GM19043 (cell line): Measurements from ENCODE around the gene FUT8.

Experiments used
- ATAC-seq: cut with Tn5 transposase; IDR thresholded peaks from one replicate; pipeline ENCODE4 v1.9.1; 2021; ENCODE audit warnings: low read depth; ENCODE audit not compliant: unreplicated experiment

Gene FUT8

DNA sequence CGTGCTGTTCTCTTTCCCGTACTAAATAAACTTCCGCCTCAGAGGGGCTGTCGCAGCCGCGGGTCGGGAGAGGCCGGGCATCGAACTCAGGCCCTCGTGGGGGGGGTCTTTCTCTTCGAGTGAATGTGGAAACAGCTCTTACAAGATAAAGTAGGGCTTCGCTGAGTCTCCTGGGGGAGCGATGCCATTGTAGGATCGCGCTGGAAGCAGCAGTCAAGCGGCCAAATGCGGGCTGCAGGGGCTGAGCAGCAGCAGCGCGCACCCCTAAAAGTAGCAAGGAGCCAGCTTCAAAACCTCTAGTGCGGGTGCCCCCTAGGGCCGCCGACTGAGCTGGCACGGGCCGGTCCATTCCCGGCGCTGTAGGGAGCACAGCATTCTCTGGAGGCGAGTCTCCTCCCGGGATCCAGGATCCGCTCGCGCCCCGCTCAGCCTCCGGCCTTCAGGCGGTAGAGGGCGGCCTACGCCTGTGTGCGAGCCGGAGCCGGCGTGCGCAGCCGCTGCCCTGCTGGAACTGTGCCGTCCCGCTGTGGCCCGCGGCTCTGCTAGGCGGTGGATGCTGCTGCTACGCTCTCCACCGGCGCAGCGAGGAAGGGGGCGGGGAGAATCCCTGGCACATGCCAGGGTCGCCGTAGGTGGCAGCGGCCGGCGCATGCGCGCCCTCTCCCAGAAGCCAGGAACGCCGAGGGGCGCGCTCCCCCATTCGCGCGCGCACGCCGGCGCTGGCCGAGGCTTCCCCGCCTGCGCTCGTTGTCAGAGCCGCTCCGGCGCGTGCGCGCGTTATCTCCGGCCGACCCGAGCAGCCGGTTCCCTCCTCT is at the start of gene FUT8:
FUT8 (plus strand) TSS at position 699 of the 815 bp plus-strand sequence. CDS start 148,834 bp downstream, outside the sequence.
- peak; percentile 59 for ATAC-seq

DNA sequence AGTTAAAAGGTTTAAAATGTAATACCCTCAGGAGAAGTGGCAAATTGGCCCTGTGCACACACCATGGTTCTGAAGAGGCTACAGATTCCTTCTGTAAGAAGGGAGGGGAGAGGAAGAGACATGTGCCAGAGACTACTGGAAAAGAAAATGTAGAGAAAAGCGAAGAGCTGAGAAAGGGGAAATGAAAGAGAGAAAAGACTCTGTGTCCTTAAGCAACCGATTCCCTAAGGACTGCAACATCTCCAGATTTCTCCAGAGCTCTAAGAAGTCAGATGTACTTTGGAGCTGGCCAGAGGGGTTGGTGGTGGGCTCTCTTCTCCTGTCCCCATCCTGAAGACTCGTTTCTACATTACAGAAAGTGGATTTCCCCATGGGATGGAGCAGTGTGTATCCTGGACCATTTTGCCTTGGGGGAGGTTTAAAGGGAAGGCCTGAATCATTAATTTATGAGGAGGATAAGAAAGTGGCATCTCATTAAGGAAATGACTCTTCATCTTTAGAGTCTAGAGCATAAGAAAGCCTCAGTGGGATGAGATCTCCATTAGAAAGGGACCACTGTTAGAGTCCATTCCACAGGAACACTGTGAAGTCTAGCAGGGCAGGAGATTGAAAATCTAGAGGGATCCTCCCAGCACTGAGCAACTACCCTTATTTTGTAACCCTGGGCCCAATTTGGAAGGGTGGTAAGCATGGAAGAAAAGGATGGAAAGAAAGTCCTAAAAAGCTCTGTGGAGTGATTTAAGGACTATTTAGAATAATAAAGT is 45.5 kb upstream of the FUT8 start:
- no peak for ATAC-seq

DNA sequence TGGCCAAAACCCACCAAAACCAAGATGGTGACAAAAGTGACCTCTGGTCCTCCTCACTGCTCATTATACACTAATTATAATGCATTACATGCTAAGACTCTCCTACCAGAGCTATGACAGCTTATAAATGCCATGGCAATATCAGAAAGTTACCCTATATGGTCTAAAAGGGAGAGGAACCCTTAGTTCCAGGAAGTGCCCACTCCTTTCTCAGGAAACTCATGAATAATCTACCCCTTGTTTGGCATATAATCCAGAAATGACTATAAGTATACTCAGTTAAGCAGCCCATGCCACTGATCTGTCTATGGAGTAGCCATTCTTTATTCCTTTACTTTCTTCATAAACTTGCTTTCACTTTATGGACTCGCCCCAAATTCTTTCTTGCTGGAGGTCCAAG is 43.0 kb upstream of the FUT8 start:
- ATAC-seq: no peak

- no peak for ATAC-seq
These were observed 41.7 kb upstream of the FUT8 start for GRCh38 chr14:65370801-65371248.

DNA sequence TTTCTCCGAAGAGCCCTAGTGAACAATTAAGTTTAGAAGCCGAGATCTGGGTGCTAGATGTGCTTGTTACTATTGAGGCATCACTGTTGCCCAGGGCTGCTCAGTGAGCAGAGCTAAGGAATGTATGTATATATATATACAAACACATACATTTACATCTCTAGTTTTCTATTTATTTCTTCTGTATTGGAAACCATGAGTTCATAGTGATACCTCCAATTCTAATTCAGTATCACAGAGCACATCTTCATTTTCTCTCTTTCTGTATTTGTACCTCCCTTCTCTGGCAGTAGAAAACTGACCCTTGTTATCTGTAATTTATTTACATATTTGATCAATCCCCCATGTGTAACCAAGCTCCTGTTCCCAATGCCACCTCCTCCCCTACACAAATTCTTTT is 40.7 kb upstream of the FUT8 start:
- no peak for ATAC-seq

- no peak for ATAC-seq
These were observed 39.4 kb upstream of the FUT8 start for GRCh38 chr14:65373016-65373670.

DNA sequence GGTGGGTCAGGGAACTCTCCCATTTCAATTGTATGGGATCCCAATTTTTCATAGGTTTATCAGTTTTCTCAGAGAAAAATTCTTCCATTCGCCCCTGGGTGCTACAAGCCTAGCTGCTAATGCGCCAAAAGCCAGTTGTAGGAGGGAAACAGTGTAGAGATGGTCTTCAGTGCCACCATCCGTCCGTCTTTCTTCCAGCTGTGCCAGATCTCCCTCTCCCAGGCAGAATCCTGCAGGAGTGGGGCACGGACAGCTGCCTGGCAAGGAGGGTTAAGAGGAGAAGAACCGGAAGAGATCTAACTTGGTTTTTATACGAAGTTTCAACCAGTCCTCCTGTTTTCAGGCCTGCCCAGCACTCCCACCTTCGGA is 38.9 kb upstream of the FUT8 start:
- no peak for ATAC-seq

- no peak for ATAC-seq
These were observed 35.0 kb upstream of the FUT8 start for GRCh38 chr14:65377576-65377975.

DNA sequence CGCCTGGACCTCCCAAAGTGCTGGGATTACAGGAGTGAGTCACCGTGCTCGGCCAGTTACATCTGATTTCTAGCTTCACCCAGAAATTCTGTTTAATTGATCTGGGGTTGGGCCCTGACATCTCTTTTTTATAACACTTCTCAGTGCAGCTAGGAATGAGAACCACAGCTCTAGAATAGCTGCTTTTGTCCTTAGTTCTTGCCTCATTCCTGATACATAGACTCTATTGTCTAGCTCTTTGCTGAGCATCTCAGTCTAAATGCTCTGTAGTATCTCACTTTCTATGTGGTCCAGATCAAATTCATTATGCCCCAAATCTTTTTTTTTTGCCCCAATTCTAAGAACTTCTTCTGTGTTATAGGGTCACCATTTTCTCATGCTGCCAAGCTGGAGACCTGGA is 29.9 kb upstream of the FUT8 start:
- no peak for ATAC-seq

DNA sequence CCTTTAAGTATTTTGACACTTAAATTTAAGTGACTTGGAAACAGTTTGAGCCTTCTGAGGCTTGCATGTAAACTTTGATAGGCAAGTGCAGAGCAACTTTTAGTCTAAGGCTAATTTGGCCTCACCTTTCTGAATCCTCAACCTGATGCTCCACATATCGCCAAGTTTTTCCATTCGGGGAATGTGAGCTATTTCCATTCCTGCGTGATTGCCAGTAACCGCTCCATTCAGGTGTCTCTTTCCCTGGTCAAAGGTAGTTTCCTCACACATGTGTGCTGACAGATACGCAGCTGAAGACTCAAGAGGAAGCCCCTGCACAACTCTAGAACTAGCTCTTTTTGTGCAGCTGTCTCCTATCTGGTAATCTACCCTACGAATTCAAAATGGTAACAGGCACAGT is 25.4 kb upstream of the FUT8 start:
- no peak for ATAC-seq

DNA sequence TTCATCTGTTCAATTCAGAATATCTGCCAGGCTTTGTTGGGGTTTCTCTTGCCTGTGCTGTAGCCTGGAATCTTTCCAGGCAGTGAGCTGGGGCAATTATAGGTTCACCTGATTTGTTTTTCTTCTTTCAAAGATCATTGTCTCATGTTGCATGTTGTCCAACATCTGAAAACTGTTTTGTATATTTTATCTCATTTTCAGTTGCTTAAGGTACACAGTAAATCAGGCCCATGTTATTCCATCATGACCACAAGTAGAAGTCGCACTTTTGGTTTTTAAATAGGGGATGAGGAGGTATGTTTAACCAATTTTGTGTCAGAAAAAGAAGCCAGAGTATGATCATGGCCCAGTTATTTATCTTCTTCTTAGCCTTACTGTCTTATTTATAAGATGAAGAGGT is 24.9 kb upstream of the FUT8 start:
- ATAC-seq: no peak

DNA sequence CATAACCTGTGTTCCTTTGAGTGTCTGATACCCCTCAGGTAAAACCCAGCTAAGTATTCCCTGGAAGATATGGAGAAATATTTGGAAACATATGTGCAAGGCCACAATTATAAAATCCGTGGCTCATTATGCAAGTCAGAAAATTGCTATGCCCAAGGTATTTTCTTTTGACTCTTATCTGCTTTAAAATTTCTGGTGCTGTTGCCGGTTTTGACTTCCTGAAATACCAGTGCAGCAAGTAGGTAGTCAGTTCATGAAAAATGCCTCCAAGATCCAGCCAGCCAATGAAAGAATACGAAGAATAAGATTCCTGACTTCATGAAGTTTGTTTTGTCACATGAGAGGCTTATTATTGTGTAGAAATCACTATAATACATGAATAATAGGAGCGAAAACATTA is 20.2 kb upstream of the FUT8 start:
- ATAC-seq: no peak

DNA sequence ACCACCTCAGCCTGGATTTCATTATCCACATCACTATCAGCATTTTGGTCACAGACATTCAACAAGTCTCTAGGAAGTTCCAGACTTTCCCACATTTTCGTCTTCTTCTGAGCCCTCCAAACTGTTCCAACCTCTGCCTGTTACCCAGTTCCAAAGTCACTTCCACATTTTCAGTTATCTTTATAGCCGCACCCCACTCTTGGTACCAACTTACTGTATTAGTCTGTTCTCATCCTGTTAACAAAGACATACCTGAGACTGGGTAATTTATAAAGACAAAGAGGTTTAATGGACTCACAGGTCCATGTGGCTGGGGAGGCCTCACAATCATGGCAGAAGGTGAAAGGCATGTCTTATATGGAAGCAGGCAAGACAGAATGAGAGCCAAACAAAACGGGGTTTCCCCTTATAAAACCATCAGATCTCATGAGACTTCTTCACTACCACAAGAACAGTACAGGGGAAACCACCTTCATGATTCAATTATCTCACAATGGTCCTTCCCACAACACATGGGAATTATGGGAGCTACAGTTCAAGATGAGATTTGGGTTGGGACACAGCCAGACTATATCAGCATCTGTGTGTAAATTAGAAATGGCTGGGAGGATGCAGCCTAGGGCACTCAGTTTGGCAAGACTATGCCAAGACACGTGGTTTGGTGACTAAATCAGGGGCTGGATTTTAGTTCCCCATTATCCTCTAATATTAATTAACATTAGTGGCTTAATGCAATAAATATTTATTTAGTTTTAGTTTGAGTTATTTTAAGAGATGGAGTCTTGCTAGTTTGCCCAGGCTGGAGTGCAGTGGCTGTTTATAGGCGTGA is 16.2 kb upstream of the FUT8 start:
- no peak for ATAC-seq

DNA sequence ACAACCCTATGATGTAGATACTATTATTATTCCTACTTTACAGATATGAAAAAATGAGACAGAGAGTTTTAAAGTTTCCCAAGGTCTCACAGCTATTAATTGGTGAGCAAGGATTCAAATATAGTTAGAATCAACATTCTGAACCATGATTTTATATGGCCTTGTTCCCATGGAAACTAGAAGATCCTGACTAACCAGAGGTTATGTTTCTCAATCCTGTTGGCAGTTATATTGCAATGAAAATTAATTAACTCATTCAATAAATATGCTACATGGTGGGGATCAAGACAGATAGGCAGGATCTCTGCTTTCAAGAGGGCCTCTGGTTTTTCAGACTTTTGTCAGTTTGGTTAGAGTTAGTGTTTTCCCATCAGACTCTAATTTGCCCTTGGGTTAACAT is 9.3 kb upstream of the FUT8 start:
- ATAC-seq: no peak

- no peak for ATAC-seq
These were observed 4.4 kb upstream of the FUT8 start for GRCh38 chr14:65408113-65408512.

DNA sequence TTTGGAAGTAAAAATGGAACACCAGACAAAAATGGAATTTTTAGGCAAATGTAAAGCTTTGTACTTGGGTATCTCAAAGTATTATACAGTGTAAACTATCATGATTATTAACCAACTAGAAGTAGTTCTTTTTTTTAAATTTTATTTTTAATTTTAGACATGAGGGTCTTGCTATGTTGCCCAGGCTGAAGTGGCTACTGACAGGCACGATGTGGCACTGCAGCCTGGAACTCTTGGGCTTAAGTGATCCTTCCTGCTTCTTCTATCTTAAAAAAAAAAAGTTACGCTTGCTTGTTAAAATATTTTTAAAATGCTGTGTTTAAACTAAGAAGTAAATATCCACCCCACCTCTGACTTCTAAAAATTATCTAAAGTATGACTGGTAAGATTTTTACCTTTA is 1.9 kb upstream of the FUT8 start:
- no peak for ATAC-seq

GRCh38 chr14:65411656-65412031 is 886 bp upstream of the FUT8 start:
- ATAC-seq: peak; percentile 56

- peak; percentile 35 for ATAC-seq
These were observed 567 bp downstream of the FUT8 start for GRCh38 chr14:65412856-65413738.

DNA sequence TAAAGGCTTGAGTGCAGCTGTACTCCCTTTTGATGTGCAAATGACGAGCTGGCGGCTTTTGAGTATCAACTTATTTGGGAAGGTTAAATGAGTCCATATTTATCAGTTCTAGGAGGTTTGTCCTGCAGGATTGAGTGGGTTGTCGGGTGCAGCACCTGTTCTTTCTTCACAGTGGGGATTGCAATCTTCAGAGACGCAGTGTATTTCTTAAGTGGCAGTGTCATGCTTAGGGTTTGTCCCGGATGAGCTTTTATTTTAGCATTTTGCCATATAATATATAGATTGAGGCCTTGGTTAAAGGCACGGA is 1.2 kb downstream of the FUT8 start:
- ATAC-seq: no peak
